ENCODE measurements around the gene KLHL20.
"Not testable (repeated sequence)": the region's sequence is repeated elsewhere in the genome, so short reads cannot be mapped to it uniquely, and the experiment has no call there.

Gene KLHL20

DNA sequence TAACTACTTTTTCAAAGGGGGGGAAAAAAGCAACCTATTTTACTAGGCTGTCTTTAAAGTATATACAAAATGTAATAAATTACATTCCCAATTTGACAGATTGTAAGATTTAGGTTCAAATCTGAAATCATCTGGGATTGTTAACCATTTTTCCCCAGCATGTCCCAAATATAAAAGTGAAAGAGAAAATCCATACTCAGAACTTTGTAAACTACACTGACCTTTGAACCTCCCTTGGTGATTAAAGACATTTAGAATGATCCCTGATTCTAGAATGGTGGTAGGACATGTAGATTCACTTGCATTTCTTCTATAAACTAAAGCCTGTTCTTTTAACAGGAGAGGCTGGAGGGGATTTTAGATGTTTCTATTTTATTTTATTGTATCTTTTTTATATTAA is 39.0 kb downstream of the KLHL20 start:
- no peak for DNase-seq

DNA sequence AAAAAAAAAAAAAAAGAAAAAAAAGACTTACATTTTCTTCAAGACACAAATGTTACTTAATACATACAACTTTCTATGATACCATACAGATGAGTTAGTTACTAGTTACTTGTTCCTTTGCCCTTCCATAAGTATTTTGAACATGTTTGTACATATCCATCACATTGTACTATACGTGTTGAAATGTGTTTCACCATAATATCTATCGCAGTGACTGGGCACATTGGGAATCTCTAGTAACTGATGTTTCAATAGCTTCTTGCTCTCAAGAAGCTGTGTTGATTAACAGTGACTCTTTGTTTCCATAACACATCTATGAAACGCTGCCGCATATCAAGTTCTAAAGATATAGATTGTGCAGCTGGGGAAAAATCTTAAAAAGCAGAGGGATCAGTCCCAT is 42.9 kb downstream of the KLHL20 start:
- DNase-seq, result no peak

DNA sequence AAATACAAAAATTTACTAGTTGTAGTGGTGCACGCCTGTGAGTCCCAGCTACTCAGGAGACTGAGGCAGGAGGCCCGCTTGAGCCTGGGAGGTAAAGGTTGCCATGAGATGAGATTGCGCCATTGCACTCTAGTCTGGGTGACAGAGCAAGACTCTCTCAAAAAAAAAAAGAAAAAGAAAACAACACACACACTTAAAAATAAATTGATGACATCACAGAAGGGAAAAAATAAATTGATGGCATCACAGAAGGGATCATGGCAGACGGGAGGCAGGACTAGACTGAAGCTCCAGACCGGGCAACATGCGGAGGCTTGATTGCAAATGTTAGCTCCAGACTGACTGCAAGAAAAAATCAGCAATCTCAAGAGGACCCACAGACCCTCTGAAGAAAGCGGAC is 43.3 kb downstream of the KLHL20 start:
- DNase-seq, result no peak

DNA sequence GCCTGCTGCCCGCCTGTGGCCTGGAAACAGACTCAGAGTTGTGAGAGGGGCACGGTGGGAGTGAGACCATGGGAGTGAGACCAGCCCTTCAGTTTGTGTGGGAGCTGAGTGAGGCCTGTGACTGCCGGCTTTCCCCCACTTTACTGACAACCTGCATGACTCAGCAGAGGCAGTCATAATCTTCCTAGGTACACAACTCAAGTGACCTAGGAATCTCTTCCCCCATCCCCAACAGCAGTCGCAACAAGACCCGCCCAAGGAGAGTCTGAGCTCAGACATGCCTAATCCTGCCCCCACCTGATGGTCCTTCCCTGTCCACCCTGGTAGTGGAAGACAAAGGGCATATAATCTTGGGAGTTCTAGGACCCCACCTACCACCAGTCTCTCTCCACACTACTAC is 44.2 kb downstream of the KLHL20 start:
- DNase-seq, result no peak

DNA sequence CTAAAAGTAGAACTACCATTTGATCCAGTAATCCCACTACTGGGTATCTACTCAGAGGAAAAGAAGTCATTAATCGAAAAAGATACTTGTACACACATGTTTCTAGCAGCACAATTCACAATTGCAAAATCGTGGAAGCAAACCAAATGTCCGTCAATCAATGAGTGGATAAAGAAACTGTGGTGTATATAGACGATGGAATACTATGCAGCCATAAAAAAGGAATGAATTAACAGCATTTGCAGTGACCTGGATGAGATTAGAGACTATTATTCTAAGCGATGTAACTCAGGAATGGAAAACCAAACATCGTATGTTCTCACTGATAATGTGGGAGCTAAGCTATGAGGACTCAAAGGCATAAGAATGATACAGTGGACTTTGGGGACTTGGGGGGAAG is 49.5 kb downstream of the KLHL20 start:
- DNase-seq, result not testable (repeated sequence)

DNA sequence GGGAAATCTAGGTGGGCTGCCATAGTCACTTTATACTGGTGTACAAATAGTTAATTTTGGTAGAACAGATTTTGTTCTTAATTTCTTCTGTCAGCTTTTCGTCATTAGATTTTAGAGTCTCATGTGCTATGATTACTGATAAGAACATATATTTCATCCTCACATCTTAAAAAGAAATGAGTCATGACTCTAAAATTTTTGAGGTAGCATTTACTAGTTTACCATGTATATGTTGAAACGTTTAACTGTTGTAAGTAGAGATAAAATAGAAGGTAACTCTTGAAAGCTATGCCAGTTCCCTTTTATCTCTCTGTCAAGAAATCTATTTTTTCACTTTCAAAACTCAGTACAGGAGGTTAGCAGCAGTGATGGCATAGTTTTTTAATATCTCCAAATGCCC is 53.4 kb downstream of the KLHL20 start:
- no peak for DNase-seq

DNA sequence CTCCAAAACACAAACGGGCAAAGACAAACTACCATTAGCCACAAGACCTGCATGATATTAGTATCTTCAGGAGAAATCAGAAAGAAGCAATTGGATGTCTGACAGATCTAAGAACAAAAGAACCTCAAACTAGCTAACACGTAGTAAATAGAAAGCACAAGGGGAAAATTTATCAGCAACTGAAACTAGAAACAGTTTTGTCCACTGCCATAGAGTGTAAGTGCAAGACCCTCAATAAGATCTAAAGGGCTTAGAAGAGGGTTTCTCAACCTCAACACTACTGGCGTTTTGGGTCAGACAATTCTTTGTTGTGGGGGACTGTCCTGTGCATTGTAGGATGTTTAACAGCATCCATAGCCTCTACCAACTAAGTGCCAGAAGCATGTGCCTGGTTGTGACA is 54.0 kb downstream of the KLHL20 start:
- no peak for DNase-seq

DNA sequence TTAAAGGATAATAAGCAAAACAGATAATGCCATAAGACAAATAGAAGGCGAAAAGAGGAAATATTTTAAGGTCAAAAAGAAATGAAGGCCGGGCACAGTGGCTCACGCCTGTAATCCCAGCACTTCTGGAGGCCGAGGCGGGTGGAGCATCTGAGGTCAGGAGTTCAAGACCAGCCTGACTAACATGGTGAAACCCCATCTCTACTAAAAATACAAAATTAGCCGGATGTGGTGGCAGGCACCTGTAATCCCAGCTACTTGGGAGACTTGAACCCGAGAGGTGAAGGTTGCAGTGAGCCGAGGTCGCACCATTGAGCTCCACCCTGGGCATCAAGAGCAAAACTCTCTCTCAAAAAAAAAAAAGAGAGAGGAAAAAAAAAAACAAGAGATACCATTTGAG is 55.5 kb downstream of the KLHL20 start:
- not testable (repeated sequence) for DNase-seq

DNA sequence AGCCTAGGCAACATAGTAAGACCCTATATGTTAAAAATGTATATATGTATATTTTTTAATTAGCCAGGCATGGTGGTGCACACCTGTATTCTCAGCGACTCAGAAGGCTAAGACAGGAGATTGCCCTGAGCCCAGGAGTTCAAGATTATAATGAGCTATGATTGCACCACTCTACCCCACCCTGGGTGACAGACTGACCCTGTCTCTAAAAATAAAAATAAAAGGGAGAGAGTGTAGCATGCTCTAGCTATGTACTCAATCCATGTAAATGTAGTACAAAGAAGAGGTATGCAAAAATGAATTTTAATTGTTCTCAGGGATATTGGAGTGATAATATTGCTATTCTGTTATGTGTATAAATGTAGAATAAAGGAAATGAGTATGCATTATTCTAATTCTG is 56.8 kb downstream of the KLHL20 start:
- no peak for DNase-seq

DNA sequence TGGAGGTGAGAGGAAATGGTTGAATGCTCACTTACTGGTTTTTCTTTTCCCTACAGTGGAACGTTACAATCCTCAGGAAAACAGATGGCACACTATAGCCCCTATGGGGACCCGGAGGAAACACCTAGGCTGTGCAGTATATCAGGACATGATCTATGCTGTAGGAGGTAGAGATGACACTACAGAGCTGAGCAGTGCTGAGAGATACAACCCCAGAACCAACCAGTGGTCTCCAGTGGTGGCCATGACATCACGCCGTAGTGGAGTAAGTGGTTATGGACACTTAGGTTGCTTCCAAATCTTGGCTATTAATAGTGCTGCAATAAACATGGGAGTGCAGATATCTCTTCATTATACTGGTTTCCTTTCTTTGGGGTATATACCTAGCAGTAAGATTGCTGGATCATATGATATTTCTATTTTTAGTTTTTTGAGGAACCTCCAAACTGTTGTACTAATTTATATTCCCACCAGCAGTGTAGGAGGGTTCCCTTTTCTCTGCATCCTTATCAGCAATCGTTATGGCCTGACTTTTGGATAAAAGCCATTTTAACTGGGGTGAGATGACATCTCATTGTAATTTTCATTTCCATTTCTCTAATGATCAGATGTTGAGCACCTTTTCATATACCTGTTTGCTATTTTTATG is 60.9 kb downstream of the KLHL20 start:
- no peak for DNase-seq

DNA sequence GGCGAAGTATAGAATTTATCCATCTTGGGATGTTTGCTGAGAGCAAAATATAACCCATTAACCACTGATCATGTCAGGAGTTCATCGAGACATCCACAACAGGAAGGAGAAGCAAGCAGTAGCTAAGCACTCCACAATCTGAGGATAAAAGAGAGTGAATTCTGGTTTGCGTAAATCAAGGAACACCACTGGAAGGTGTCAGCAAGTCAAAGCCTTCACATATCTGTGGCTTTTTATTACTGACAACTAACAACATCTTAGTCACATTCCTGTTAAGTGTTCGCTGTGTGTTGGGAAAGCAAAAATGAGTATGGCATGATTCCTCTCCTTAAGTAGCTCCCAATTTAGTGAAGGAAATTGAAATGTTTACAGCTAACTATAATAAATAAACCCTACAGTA is 65.2 kb downstream of the KLHL20 start:
- no peak for DNase-seq

DNA sequence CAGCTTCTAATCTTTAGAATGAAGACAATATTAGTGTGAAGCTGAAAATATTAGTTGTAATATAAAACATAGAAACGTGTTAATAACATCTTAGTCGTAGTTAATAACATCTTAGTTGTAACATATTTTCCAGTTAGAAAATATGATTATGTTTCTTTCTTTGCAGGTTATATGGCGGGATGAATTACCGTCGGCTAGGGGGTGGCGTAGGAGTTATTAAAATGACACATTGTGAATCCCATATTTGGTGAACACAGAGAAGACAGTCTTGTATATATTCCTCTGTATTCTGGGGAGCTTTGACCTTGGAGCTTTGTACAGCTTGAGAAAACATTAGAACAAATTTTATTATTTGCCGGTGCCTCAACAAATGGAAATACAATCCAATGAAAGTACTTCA is 70.2 kb downstream of the KLHL20 start:
- no peak for DNase-seq

DNA sequence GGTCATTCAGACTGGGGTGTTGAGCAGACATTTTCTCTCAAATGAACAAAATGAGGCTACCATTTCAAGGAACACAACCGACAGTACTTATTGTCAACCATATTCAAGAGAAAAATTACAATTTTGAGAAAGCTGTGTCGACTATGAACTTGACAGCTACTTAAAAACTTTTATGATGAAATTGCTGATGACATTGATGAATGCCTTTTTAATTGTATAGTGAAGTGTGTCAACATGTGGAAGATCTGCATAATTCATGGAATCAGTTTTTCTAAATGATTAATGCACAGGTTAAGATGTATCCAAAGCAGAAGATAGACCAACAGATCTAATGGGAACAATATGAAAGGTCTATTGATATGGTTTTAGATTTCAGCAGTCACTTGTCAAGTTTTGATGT is 75.1 kb downstream of the KLHL20 start:
- DNase-seq, result no peak

DNA sequence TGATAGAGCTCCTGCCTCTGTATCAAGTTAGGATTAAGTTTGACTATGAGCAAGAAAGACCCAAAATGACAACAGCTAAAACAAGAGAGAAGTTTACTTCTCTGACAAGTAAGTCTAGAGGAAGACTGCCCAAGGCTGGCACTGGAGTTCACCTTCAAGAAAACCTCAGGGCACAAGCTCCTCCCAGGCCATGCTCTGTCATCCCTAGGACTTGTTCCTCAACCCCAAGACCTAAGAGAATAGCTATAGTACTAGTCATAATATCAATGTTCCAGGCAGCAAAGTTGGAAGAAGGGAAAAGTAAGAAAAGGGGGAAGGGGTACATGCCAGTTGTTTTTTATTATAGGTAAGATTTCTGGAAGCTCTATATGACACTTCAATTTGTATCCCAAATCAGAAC is 83.3 kb downstream of the KLHL20 start:
- no peak for DNase-seq

DNA sequence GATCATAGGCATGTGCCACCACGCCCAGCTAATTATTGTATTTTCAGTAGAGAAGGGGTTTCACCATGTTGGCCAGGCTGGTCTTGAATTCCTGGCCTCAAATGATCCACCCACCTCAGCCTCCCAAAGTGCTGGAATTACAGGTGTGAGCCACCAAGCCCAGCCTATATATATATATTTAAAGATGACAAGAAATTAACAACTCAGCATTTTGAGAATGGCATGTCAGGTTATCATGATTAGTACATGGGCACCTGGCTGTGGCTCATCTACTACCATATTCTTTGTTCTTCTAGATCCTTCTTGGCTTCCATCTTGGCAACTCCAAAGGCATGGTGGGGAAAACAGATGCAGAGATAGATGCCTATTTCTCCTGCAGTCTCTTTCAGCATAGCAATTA is 85.2 kb downstream of the KLHL20 start:
- not testable (repeated sequence) for DNase-seq

DNA sequence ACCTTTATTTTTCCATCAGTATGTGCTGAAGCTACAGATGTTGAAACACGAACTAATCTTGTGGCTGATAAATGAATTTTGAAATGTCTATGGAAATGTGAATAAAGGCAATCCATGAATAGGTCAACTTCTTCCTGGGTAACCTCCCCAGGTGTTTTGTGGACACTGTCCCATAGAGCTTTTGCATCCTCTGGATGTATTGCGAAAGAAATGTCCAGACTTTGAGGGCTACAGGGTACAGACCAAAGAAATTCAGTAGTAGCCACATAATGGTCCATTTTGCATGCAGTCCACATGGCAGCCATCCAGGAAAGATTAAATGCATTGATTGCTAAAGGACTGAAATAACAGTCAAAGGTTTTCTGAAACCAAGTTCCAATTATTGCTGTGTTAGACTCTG is 88.2 kb downstream of the KLHL20 start:
- DNase-seq, result no peak

DNA sequence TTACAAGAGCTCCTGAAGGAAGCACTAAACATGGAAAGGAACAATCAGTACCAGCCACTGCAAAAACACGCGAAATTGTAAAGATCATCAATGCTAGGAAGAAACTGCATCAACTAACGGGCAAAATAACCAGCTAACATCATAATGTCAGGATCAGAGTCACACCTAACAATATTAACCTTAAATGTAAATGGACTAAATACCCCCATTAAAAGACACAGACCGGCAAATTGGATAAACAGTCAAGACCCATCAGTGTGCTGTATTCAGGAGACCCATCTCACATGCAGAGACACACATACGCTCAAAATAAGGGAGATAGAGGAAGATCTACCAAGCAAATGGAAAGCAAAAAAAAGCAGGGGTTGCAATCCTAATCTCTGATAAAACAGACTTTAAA is 98.9 kb downstream of the KLHL20 start:
- not testable (repeated sequence) for DNase-seq

DNA sequence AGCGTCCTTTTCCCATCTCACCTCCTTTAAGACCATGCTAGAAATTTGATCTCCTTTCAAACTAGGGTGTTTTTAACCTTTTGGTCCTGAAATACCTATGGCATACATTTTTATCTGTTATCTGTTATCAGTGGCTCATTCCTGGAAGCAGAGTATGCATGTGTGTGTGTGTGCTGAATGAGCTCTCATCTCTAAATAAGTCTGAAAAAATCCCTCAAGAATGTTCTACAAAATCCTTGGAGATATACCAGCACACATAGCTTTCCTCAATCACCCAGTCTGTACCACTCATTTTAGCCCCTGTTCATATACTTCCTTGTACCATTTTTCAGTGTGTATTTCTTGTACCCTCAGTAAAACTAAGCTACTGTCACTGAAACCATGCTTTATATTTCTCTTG is 103.7 kb downstream of the KLHL20 start:
- DNase-seq, result no peak

DNA sequence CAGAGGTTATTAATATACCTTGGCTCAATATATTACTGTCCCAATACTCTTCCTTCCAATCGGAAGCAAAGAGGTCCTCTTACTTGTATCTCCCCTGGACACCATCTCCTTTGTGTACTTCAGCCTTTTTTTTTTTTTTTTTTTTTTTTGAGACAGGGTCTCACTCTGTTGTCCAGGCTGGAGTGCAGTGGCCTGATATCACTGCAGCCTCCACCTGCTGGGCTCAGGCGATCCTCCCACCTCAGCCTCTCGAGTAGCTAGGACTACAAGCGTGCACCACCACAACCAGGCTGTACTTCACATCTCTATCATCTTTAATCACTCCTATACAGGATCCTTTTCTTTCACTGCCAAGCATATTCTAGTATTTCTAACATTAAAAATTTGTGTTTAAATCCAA is 106.9 kb downstream of the KLHL20 start:
- DNase-seq, result no peak

DNA sequence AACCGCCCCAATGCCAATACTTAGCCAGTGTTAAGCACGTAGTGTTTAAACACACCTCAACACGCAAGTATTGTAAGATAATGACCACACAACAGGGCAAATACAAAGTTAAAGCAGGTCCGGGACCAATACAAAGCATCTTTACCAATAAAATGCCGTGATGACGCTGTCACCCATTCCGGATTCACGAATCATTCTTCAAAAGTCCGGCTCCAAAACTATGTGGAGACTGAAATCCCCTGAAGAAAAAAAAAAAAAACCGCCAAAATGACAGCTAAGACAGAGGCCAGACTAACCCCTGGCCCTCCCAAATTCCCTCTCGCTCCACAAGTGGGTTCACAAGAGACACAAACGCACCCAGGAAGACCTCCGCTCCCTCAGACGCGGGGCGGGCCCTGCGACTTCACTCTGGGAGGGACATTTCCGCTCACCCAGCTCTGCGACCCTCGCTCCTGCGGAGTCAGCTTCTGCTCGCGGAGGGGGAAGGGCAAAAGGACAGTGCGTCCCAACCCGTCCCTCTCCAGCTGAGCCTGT is 109.1 kb downstream of the KLHL20 start:
- no peak for DNase-seq

DNA sequence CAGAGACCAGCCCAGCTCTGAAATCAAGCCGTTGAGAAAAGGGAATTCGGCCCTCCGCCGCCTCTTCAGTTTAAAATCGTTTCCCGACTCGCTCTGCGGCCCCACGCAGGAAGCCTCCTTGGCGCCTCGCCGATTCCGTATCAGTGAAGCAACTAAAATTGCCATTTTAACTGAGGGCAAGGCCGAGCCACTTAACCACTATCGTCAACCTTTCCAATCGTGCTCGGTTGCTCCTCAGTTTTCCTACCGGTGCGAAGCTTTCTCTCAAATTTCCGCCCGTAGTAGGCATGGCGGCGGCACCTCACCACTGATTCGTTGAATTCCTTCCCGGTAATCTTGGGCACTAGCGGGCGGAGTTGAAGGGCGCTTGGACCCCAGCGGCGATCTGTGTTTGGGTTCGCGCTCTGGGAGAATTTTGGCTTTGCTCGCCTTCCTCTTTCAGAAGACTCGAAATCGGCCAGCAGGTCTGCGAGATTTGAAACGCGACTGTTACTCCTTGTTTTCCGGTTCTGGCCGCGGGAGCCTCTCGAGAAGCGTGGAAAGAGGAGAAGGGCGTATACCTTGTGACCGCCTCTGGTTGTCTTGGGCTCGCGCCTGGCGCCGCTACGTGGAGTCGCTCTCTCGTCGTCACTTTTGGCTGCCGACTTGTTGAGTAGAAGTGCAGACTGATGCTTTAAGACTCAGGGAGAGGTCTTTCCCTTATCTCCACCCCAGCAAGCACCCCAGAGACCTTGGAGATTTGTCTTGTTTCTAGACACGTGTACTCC is 109.7 kb downstream of the KLHL20 start, which contains the start of the genes CENPL and DARS2:
CENPL (minus strand) TSS at position 569 of the 767 bp plus-strand sequence. CDS start 13,584 bp downstream, outside the sequence.
DARS2 (plus strand) TSS at position 359 of the 767 bp plus-strand sequence. CDS start 557 bp downstream, outside the sequence.
- DNase-seq, result peak; percentile 99

DNA sequence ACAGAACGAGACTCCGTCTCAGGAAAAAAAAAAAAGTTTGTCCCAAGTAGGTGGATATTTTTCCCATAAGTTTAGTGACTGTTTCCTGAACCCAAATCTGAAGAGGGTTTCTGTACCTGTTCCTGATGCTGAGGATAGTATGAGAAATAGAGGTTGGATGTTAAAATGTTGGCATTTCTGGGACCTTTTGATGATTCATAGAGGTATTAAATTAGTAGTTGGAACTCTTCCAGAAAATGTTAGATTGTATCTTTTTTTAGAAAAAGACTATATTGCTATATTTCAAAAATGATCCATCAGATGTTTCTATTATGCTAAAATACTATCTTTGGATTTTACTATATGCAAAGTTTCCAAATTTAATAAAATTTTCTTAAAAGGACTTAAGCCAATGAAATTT is 112.8 kb downstream of the KLHL20 start:
- no peak for DNase-seq

DNA sequence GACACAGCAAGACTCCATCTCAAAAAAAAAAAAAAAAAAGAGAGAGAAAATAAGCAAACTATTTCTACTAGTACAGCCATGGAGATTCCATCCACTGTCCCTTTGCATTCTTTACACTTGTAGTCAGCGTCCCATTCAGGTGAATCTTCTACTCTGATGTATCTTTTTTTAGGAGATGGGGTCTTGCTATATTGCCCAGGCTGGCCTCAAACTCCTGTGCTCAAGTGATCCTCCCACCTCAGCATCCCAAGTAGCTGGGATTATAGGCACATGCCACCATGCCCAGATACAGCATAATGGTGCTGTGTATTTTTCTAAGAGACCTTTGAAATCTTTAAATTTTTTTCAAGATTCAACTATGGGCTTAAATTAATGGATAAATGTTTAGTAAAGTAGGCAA is 118.0 kb downstream of the KLHL20 start:
- DNase-seq, result no peak

Measured in NCI-H446 (cell line).